MCF 10A (cell line): ENCODE measurements around the gene ADAM12. TPM values are rescaled to one million over a fixed set of nuclear protein-coding genes. Genes with fewer than 3 reads are reported as not detected.
A peak's percentile ranks its signal among the peaks of the same experiment; 100 is the strongest.

ENCODE experiments used
- BruUV-seq: library from RNA; stranded (reverse); fragments of 400-500 nt; replicated peaks from 2 replicates; lab custom pipeline; 2021; lab: Mats Ljungman, UMichigan
- CTCF ChIA-PET: fragments of 300-600 bp; sonication (Branson Sonifier 250); formaldehyde crosslinking; extraction: SDS; loops from one replicate; lab custom pipeline; 2021; ENCODE audit warnings: antibody characterized with exemption, inconsistent platforms; lab: Yijun Ruan, JAX
- POLR2A ChIA-PET: fragments of 300-600, 350-650 bp; sonication (Branson Sonifier 250); formaldehyde crosslinking; extraction: SDS; loops from one replicate; lab custom pipeline; 2020; ENCODE audit warnings: antibody characterized with exemption, inconsistent platforms; lab: Yijun Ruan, JAX
- DNase-seq: peaks from one replicate; pipeline ENCODE4 v3.0.0-alpha.2; 2018; ENCODE audit not compliant: unreplicated experiment
- H3K27ac Mint-ChIP-seq: one replicate; pipeline ENCODE4 v1.8.0; 2022; ENCODE audit warnings: mild to moderate bottlenecking, low read depth, mixed read lengths; ENCODE audit not compliant: unreplicated experiment
- H3K27me3 Mint-ChIP-seq: one replicate; pipeline ENCODE4 v1.8.0; 2022; ENCODE audit warnings: mixed read lengths; ENCODE audit not compliant: insufficient read depth, unreplicated experiment
- H3K36me3 Mint-ChIP-seq: one replicate; pipeline ENCODE4 v1.8.0; 2022; ENCODE audit warnings: mild to moderate bottlenecking, moderate library complexity, mixed read lengths; ENCODE audit not compliant: insufficient read depth, unreplicated experiment
- H3K4me1 Mint-ChIP-seq: one replicate; pipeline ENCODE4 v1.8.0; 2022; ENCODE audit warnings: mixed read lengths; ENCODE audit not compliant: insufficient read depth, unreplicated experiment
- H3K4me3 Mint-ChIP-seq: one replicate; pipeline ENCODE4 v1.8.0; 2022; ENCODE audit warnings: mild to moderate bottlenecking, moderate library complexity, mixed read lengths; ENCODE audit not compliant: unreplicated experiment
- H3K9me3 Mint-ChIP-seq: one replicate; pipeline ENCODE4 v1.8.0; 2022; ENCODE audit warnings: mixed read lengths; ENCODE audit not compliant: unreplicated experiment
- CTCF ChIP-seq: fragments of 200-600 bp; IDR thresholded peaks from one replicate; pipeline ENCODE4 v1.8.0; 2022; ENCODE audit warnings: antibody characterized with exemption, mild to moderate bottlenecking; ENCODE audit not compliant: unreplicated experiment
- intact Hi-C: fragments of 100-400 bp; cut with micrococcal nuclease; formaldehyde crosslinking; loops from 2 replicates; pipeline ENCODE4 v1.14.1; 2022
- total RNA-seq: library from RNA; stranded (reverse); gene quantifications from 2 replicates; pipeline ENCODE4 v1.2.3, GENCODE V29; 2022

ADAM12 gene
- total RNA-seq, 1 experiment from 2014 or later, result 2.2 TPM

GRCh38 chr10:126205486-126206205, 182.6 kb downstream of the ADAM12 start:
- no peaks in the 10 kb centered on the region for H3K4me1 Mint-ChIP-seq
- POLR2A ChIA-PET, result interaction anchor here (0.5 to 0.6 kb wide), 2 partner anchors 28 to 187 kb away, joined by 3 to 4 read pairs; no protein-coding TSS in a partner anchor
- no peaks in the 10 kb centered on the region for H3K27me3 Mint-ChIP-seq
- intact Hi-C loops, result no loop called here
- no peak for TF ChIP-seq CTCF
- H3K9me3 Mint-ChIP-seq, result peaks cover 8% of the 10 kb centered on the region
- no peak overlapping the region for H3K27ac Mint-ChIP-seq
- no TSS peak for BruUV-seq
- DNase-seq, result no peak
- no peaks in the 10 kb centered on the region for H3K36me3 Mint-ChIP-seq
- CTCF ChIA-PET, result interaction anchor here (0.8 kb wide), 1 partner anchor 257 kb away, joined by 3 read pairs; no protein-coding TSS in a partner anchor
- H3K4me3 Mint-ChIP-seq, result no peak overlapping the region

DNA sequence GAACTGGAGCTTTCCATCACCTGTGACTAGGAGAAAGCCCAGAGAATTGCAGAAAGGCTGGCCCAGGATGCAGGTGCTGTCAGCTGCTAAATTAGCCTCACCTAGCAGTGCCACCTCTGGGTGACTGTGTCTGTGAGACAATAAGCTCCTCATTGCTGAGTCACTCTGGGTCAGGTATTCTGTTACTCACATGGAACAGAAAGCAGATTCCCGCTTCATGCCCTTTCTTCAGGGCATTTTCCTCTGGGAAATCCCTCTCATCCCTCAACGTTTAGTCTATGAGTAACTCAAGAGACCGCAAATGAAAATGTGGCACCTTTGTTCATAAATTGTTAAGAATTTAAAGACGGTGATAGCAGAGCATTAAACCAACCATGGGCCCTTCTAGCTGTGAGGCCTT, 184.0 kb downstream of the ADAM12 start:
- TF ChIP-seq CTCF, result no peak
- Mint-ChIP-seq H3K4me3 (no peak overlapping the region), H3K9me3 (peaks cover 8% of the 10 kb centered on the region), H3K36me3 (no peaks in the 10 kb centered on the region), H3K27ac (no peak overlapping the region), H3K27me3 (no peaks in the 10 kb centered on the region), H3K4me1 (peaks cover 3% of the 10 kb centered on the region)
- DNase-seq, result peak; percentile 74
- ChIA-PET CTCF (no interaction called here), POLR2A (no interaction called here)
- intact Hi-C loops, result no loop called here
- BruUV-seq, result no TSS peak

GRCh38 chr10:126203746-126204145, 184.5 kb downstream of the ADAM12 start:
- CTCF ChIA-PET, result no interaction called here
- Mint-ChIP-seq H3K27ac (no peak overlapping the region), H3K36me3 (no peaks in the 10 kb centered on the region), H3K4me1 (peaks cover 7% of the 10 kb centered on the region), H3K27me3 (no peaks in the 10 kb centered on the region), H3K4me3 (no peak overlapping the region), H3K9me3 (peaks cover 8% of the 10 kb centered on the region)
- BruUV-seq, result no TSS peak
- no peak for TF ChIP-seq CTCF
- DNase-seq, result no peak
- intact Hi-C loops, result no loop called here
- POLR2A ChIA-PET, result interaction anchor here (0.6 kb wide), 1 partner anchor 69 kb away, joined by 3 read pairs; no protein-coding TSS in a partner anchor

GRCh38 chr10:126201603-126202002, 186.7 kb downstream of the ADAM12 start:
- no TSS peak for BruUV-seq
- no peak for TF ChIP-seq CTCF
- Mint-ChIP-seq H3K4me3 (no peak overlapping the region), H3K9me3 (peaks cover 8% of the 10 kb centered on the region), H3K4me1 (peaks cover 7% of the 10 kb centered on the region), H3K36me3 (no peaks in the 10 kb centered on the region), H3K27me3 (no peaks in the 10 kb centered on the region), H3K27ac (no peak overlapping the region)
- intact Hi-C loops, result no loop called here
- ChIA-PET POLR2A (interaction anchor here (0.6 kb wide), 1 partner anchor 13 kb away, joined by 3 read pairs; no protein-coding TSS in a partner anchor), CTCF (interaction anchor here (0.5 to 0.7 kb wide), 2 partner anchors 40 to 152 kb away, joined by 3 read pairs; no protein-coding TSS in a partner anchor)
- no peak for DNase-seq
